ENCODE results near the gene NSG1.
A peak's percentile ranks its signal among the peaks of the same experiment; 100 is the strongest.

Gene NSG1

GRCh38 chr4:4386296-4386735 lies 586 bp upstream of the NSG1 start:
- Histone ChIP-seq H3K4me1 (ENCODE audit: insufficient read depth, insufficient read length) (peaks cover 7% of the 10 kb centered on the region), H3K9ac (ENCODE audit: insufficient read length, low read depth) (peak overlapping the region; percentile 81), H3K36me3 (ENCODE audit: insufficient read depth, insufficient read length, low read length) (peaks cover 2% of the 10 kb centered on the region), H3K27me3 (ENCODE audit: insufficient read depth, insufficient read length) (peaks cover 72% of the 10 kb centered on the region), H3K9me3 (ENCODE audit: insufficient read depth, low read length) (no peaks in the 10 kb centered on the region), H3K4me3 (ENCODE audit: insufficient read length, low read depth) (peak overlapping the region; percentile 68)
- no peak for TF ChIP-seq SUZ12 (IDR thresholded peaks at IDR 0.05; ENCODE audit: extremely low read depth, insufficient read depth, insufficient read length)
- TF ChIP-seq ZNF274 (IDR thresholded peaks at IDR 0.05; ENCODE audit: low read depth, low read length): no peak
- no peak for TF ChIP-seq YY1 (IDR thresholded peaks at IDR 0.05; ENCODE audit: insufficient read depth, insufficient read length)
- DNase-seq (ENCODE audit: low read depth, low spot score): no peak

DNA sequence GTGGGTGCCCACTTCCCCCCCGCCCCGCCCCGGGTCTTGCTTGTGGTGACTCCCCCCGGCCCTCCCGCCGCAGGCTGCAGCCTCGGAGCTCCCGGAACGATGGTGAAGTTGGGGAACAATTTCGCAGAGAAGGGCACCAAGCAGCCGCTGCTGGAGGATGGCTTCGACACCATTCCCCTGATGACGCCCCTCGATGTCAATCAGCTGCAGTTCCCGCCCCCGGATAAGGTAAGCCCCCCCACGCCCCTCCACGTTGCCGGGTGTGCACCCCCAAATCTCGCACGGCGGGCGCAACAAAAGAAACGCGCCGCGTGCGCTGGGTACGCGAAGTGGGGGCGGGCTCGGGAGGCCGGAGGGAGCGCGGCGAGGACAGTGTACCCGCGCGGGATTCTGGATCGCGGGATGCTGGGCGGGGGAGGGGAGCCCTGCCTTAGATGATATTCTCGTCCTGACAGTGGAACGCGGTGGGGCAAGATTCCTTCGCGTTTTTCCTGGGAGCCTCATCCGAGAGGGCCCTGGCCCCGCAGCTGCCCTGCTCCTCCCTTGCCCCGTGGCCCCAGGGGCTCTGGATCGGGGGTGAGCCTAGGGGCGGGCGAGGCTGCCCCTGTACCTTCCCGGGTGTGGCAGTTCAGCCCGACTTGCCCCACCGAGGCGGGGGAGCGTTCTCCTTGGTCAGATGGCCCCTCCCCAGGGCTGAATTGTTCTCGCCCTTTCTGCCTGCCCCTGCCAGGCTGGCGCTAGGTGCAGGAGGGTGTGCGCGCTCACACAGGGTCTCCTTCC lies 819 bp downstream of the NSG1 start:
- no peaks in the 10 kb centered on the region for H3K9me3 ChIP-seq (ENCODE audit: insufficient read depth, low read length)
- H3K4me3 ChIP-seq (ENCODE audit: insufficient read length, low read depth): peak overlapping the region; percentile 68
- H3K4me1 ChIP-seq (ENCODE audit: insufficient read depth, insufficient read length): peaks cover 7% of the 10 kb centered on the region
- peaks cover 72% of the 10 kb centered on the region for H3K27me3 ChIP-seq (ENCODE audit: insufficient read depth, insufficient read length)
- TF ChIP-seq SUZ12 (IDR thresholded peaks at IDR 0.05; ENCODE audit: extremely low read depth, insufficient read depth, insufficient read length) (no peak), YY1 (IDR thresholded peaks at IDR 0.05; ENCODE audit: insufficient read depth, insufficient read length) (no peak), ZNF274 (IDR thresholded peaks at IDR 0.05; ENCODE audit: low read depth, low read length) (no peak)
- peaks cover 10% of the 10 kb centered on the region for H3K36me3 ChIP-seq (ENCODE audit: insufficient read depth, insufficient read length, low read length)
- no peak for DNase-seq (ENCODE audit: low read depth, low spot score)
- peak overlapping the region; percentile 34 for H3K9ac ChIP-seq (ENCODE audit: insufficient read length, low read depth)

- Histone ChIP-seq H3K36me3 (ENCODE audit: insufficient read depth, insufficient read length, low read length) (peaks cover 13% of the 10 kb centered on the region), H3K9me3 (ENCODE audit: insufficient read depth, low read length) (no peaks in the 10 kb centered on the region), H3K4me3 (ENCODE audit: insufficient read length, low read depth) (no peak overlapping the region), H3K4me1 (ENCODE audit: insufficient read depth, insufficient read length) (peaks cover 7% of the 10 kb centered on the region), H3K9ac (ENCODE audit: insufficient read length, low read depth) (no peak overlapping the region), H3K27me3 (ENCODE audit: insufficient read depth, insufficient read length) (peaks cover 72% of the 10 kb centered on the region)
- no peak for DNase-seq (ENCODE audit: low read depth, low spot score)
- TF ChIP-seq YY1 (IDR thresholded peaks at IDR 0.05; ENCODE audit: insufficient read depth, insufficient read length) (no peak), ZNF274 (IDR thresholded peaks at IDR 0.05; ENCODE audit: low read depth, low read length) (no peak), SUZ12 (IDR thresholded peaks at IDR 0.05; ENCODE audit: extremely low read depth, insufficient read depth, insufficient read length) (no peak)
Observed at GRCh38 chr4:4388311-4388790, 1.4 kb downstream of the NSG1 start.

- H3K27me3 ChIP-seq (ENCODE audit: insufficient read depth, insufficient read length): peaks cover 70% of the 10 kb centered on the region
- peaks cover 7% of the 10 kb centered on the region for H3K4me1 ChIP-seq (ENCODE audit: insufficient read depth, insufficient read length)
- no peaks in the 10 kb centered on the region for H3K9me3 ChIP-seq (ENCODE audit: insufficient read depth, low read length)
- no peak overlapping the region for H3K9ac ChIP-seq (ENCODE audit: insufficient read length, low read depth)
- TF ChIP-seq YY1 (IDR thresholded peaks at IDR 0.05; ENCODE audit: insufficient read depth, insufficient read length): no peak
- TF ChIP-seq SUZ12 (IDR thresholded peaks at IDR 0.05; ENCODE audit: extremely low read depth, insufficient read depth, insufficient read length): no peak
- TF ChIP-seq ZNF274 (IDR thresholded peaks at IDR 0.05; ENCODE audit: low read depth, low read length): no peak
- no peak overlapping the region for H3K4me3 ChIP-seq (ENCODE audit: insufficient read length, low read depth)
- DNase-seq (ENCODE audit: low read depth, low spot score): no peak
- H3K36me3 ChIP-seq (ENCODE audit: insufficient read depth, insufficient read length, low read length): peaks cover 13% of the 10 kb centered on the region
Observed at GRCh38 chr4:4388836-4389575, 2.1 kb downstream of the NSG1 start.

GRCh38 chr4:4390046-4390445 lies 3.1 kb downstream of the NSG1 start:
- H3K9ac ChIP-seq (ENCODE audit: insufficient read length, low read depth): no peak overlapping the region
- peaks cover 65% of the 10 kb centered on the region for H3K27me3 ChIP-seq (ENCODE audit: insufficient read depth, insufficient read length)
- no peak overlapping the region for H3K4me3 ChIP-seq (ENCODE audit: insufficient read length, low read depth)
- H3K36me3 ChIP-seq (ENCODE audit: insufficient read depth, insufficient read length, low read length): peaks cover 18% of the 10 kb centered on the region
- no peak for DNase-seq (ENCODE audit: low read depth, low spot score)
- no peak for TF ChIP-seq YY1 (IDR thresholded peaks at IDR 0.05; ENCODE audit: insufficient read depth, insufficient read length)
- H3K4me1 ChIP-seq (ENCODE audit: insufficient read depth, insufficient read length): peaks cover 7% of the 10 kb centered on the region
- no peaks in the 10 kb centered on the region for H3K9me3 ChIP-seq (ENCODE audit: insufficient read depth, low read length)

DNA sequence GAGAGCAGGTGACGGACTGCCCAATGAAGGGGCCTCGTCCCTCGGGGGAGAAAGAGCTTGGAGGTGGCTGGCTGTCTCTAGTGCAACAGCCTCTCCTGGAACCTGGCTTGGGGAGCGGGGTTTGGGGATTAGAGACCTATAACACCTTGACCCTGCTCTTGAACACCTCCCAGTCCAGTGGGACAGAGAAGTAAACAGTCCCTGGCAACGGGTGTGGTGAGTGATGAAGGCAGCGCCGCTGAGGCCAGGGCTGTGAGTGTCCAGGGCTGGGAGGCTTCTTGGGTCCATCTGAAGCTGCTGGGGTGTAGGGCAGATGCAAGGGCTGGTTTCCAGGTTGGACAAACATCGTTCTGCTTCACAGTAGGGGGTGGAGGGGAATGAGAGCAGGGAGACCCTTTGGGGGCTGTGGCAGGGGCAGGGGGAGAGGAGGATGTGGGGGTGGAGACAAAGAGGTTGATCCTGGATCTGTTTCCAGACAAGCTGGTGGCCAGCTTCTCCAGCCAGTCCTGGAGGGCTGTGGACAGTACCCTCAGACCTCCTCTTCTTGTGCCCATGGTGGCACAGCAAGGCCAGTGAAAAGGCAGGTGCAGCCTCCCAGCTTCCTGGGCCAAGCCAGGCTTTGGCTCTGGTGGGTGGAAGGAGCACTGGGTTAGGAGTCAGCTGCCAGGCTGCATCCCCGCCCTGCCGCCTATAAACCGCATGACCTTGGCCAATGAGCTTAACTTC lies 3.8 kb downstream of the NSG1 start:
- Histone ChIP-seq H3K4me3 (ENCODE audit: insufficient read length, low read depth) (no peak overlapping the region), H3K9me3 (ENCODE audit: insufficient read depth, low read length) (no peaks in the 10 kb centered on the region), H3K9ac (ENCODE audit: insufficient read length, low read depth) (no peak overlapping the region), H3K36me3 (ENCODE audit: insufficient read depth, insufficient read length, low read length) (peaks cover 20% of the 10 kb centered on the region), H3K4me1 (ENCODE audit: insufficient read depth, insufficient read length) (peaks cover 3% of the 10 kb centered on the region), H3K27me3 (ENCODE audit: insufficient read depth, insufficient read length) (peaks cover 60% of the 10 kb centered on the region)
- TF ChIP-seq YY1 (IDR thresholded peaks at IDR 0.05; ENCODE audit: insufficient read depth, insufficient read length) (no peak), ZNF274 (IDR thresholded peaks at IDR 0.05; ENCODE audit: low read depth, low read length) (no peak), SUZ12 (IDR thresholded peaks at IDR 0.05; ENCODE audit: extremely low read depth, insufficient read depth, insufficient read length) (no peak)
- no peak for DNase-seq (ENCODE audit: low read depth, low spot score)
